ENCODE data around the gene DIPK1C.

The DIPK1C gene

DNA sequence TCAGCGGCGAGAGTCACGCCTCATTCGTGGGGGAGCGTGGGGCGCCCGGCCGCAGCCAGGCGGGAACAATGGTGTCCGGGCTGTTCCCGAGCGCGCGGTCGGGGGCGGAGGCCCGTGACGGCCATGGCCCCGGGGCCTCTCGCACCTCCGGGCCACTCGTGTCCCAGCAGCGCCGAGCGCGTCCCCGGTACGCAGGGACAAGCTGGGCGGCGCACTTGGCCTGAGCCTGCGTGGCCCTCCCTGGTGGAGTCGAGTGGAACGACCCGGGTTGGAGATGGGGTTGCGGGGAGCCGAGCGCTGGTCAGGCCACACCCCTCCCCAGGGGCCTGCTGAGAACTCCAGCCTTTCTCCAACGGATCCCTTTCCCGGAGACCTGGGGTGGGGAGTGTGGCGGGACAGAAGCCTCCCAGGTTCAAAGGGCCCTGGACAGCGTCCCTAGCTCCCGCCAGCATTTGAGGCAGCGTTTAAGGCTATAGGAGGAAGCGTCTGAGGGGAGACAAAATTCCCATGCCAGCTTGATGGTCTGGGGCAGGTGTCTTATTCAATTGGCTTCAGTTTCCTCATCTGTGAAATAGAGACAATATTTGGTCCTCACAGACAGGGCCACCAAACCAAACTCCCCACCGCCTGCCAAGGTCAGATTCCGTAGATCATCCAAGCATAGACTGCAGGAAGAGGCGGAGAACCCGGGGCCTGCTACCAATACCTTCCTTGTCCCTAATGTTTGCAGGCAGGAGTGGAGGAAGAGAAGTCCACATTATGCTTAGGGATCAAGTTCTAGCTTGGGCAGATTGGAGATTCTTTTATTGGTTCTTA, 39.6 kb upstream of the DIPK1C start:
- H3K9me3 ChIP-seq (ENCODE audit: control insufficient read depth, low read length) = no peaks in the 10 kb centered on the region
- peak overlapping the region; percentile 85 for H3K9ac ChIP-seq (ENCODE audit: low read length)
- no peaks in the 10 kb centered on the region for H3K36me3 ChIP-seq (ENCODE audit: control insufficient read depth, insufficient read depth, low read length)
- no peaks in the 10 kb centered on the region for H3K27me3 ChIP-seq (ENCODE audit: control insufficient read depth, insufficient read depth, low read length)
- peaks cover 33% of the 10 kb centered on the region for H3K4me1 ChIP-seq (ENCODE audit: control insufficient read depth, insufficient read depth, low read length)
- H3K4me3 ChIP-seq (ENCODE audit: low read length) = peak overlapping the region; percentile 57

GRCh38 chr18:74495581-74496507, 38.7 kb upstream of the DIPK1C start, which contains the start of gene CNDP2:
TSS of gene CNDP2 (plus strand) at chr18:74496363. CDS start at chr18:74499974, 3,611 bp downstream.
- Histone ChIP-seq H3K27me3 (ENCODE audit: control insufficient read depth, insufficient read depth, low read length) (no peaks in the 10 kb centered on the region), H3K4me3 (ENCODE audit: low read length) (peak within 1 kb of the TSS; percentile 57), H3K9ac (ENCODE audit: low read length) (peak within 1 kb of the TSS; percentile 85), H3K9me3 (ENCODE audit: control insufficient read depth, low read length) (no peaks in the 10 kb centered on the region), H3K36me3 (ENCODE audit: control insufficient read depth, insufficient read depth, low read length) (no peaks in the 10 kb centered on the region), H3K4me1 (ENCODE audit: control insufficient read depth, insufficient read depth, low read length) (peaks cover 25% of the 10 kb centered on the region)

GRCh38 chr18:74494514-74494913, 37.4 kb upstream of the DIPK1C start:
- H3K4me1 ChIP-seq (ENCODE audit: control insufficient read depth, insufficient read depth, low read length) = peaks cover 25% of the 10 kb centered on the region
- H3K36me3 ChIP-seq (ENCODE audit: control insufficient read depth, insufficient read depth, low read length) = no peaks in the 10 kb centered on the region
- H3K4me3 ChIP-seq (ENCODE audit: low read length) = no peak overlapping the region
- H3K9ac ChIP-seq (ENCODE audit: low read length) = no peak overlapping the region
- H3K9me3 ChIP-seq (ENCODE audit: control insufficient read depth, low read length) = no peaks in the 10 kb centered on the region
- no peaks in the 10 kb centered on the region for H3K27me3 ChIP-seq (ENCODE audit: control insufficient read depth, insufficient read depth, low read length)

- no peak overlapping the region for H3K9ac ChIP-seq (ENCODE audit: low read length)
- no peaks in the 10 kb centered on the region for H3K27me3 ChIP-seq (ENCODE audit: control insufficient read depth, insufficient read depth, low read length)
- peaks cover 18% of the 10 kb centered on the region for H3K4me1 ChIP-seq (ENCODE audit: control insufficient read depth, insufficient read depth, low read length)
These were observed 36.6 kb upstream of the DIPK1C start for GRCh38 chr18:74493689-74494088.

GRCh38 chr18:74492259-74492658, 35.2 kb upstream of the DIPK1C start:
- Histone ChIP-seq H3K9ac (ENCODE audit: low read length) (no peak overlapping the region), H3K36me3 (ENCODE audit: control insufficient read depth, insufficient read depth, low read length) (no peaks in the 10 kb centered on the region), H3K4me3 (ENCODE audit: low read length) (no peak overlapping the region), H3K9me3 (ENCODE audit: control insufficient read depth, low read length) (no peaks in the 10 kb centered on the region), H3K4me1 (ENCODE audit: control insufficient read depth, insufficient read depth, low read length) (peaks cover 4% of the 10 kb centered on the region), H3K27me3 (ENCODE audit: control insufficient read depth, insufficient read depth, low read length) (no peaks in the 10 kb centered on the region)

More at GRCh38 chr18:74493689-74494088, 36.6 kb upstream of the DIPK1C start:
- H3K4me3 ChIP-seq (ENCODE audit: low read length) = no peak overlapping the region
- H3K36me3 ChIP-seq (ENCODE audit: control insufficient read depth, insufficient read depth, low read length) = no peaks in the 10 kb centered on the region
- H3K9me3 ChIP-seq (ENCODE audit: control insufficient read depth, low read length) = no peaks in the 10 kb centered on the region

GRCh38 chr18:74489676-74490075, 32.6 kb upstream of the DIPK1C start:
- Histone ChIP-seq H3K9ac (ENCODE audit: low read length) (no peak overlapping the region), H3K36me3 (ENCODE audit: control insufficient read depth, insufficient read depth, low read length) (no peaks in the 10 kb centered on the region), H3K9me3 (ENCODE audit: control insufficient read depth, low read length) (no peaks in the 10 kb centered on the region), H3K27me3 (ENCODE audit: control insufficient read depth, insufficient read depth, low read length) (no peaks in the 10 kb centered on the region), H3K4me1 (ENCODE audit: control insufficient read depth, insufficient read depth, low read length) (no peaks in the 10 kb centered on the region), H3K4me3 (ENCODE audit: low read length) (no peak overlapping the region)

- Histone ChIP-seq H3K4me1 (ENCODE audit: control insufficient read depth, insufficient read depth, low read length) (no peaks in the 10 kb centered on the region), H3K27me3 (ENCODE audit: control insufficient read depth, insufficient read depth, low read length) (no peaks in the 10 kb centered on the region), H3K9ac (ENCODE audit: low read length) (no peak overlapping the region), H3K9me3 (ENCODE audit: control insufficient read depth, low read length) (no peaks in the 10 kb centered on the region), H3K4me3 (ENCODE audit: low read length) (no peak overlapping the region), H3K36me3 (ENCODE audit: control insufficient read depth, insufficient read depth, low read length) (no peaks in the 10 kb centered on the region)
These were observed 31.8 kb upstream of the DIPK1C start for GRCh38 chr18:74488864-74489263.

DNA sequence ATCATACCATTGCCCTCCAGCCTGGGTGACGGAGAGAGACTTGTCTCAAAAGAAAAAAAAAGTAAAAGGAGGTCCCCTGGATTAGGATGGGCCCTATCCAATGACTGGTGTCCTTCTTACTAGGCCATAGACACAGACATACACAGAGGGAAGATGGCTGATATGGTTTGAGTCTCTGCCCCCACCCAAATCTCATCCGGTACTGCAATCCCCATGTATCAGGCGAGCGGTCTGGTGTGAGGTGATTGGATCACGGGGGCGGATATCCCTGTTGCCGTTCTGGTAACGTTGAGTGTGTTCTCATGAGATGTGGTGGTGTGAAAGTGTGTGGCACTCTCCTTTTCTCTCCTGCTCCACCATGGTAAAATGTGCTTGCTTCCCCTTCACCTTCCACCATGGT, 31.2 kb upstream of the DIPK1C start:
- H3K4me3 ChIP-seq (ENCODE audit: low read length) = no peak overlapping the region
- no peaks in the 10 kb centered on the region for H3K36me3 ChIP-seq (ENCODE audit: control insufficient read depth, insufficient read depth, low read length)
- H3K9me3 ChIP-seq (ENCODE audit: control insufficient read depth, low read length) = no peaks in the 10 kb centered on the region
- no peaks in the 10 kb centered on the region for H3K4me1 ChIP-seq (ENCODE audit: control insufficient read depth, insufficient read depth, low read length)
- H3K27me3 ChIP-seq (ENCODE audit: control insufficient read depth, insufficient read depth, low read length) = no peaks in the 10 kb centered on the region
- H3K9ac ChIP-seq (ENCODE audit: low read length) = no peak overlapping the region

DNA sequence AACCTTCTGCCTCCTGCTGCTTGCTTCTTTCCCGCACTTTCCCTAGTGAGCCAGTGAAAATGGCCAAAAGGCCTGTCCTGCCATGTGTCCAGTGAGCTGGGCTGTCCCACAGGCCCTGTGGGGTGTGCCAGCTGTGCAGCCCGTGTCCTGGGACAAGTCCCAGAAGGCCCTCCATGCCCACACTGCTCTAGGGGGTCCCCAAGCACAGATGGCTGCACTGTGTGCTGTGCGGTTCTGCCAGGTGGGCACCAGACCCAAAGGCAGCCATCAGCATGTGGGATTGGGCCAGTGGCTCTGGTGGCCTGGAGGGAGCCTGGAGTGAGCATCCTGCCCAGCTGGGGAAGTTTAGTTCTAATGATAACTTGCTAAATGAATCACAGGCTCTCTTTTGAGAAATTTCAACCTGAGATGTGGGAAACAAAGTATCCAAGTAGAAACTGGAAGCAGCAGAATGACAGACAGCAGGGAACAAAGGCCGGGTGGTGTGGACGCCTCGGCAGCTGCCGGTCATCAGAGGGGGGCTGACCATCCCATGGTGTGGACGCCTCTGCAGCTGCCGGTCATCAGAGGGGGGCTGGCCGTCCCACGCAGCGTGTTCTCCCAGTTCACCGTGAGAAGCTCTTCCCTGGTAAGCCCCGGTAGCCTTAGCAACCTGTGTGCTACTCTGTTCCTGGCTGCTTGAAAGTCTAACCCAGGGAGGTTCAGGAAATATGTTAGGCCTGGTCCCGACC, 29.2 kb upstream of the DIPK1C start:
- no peaks in the 10 kb centered on the region for H3K36me3 ChIP-seq (ENCODE audit: control insufficient read depth, insufficient read depth, low read length)
- no peaks in the 10 kb centered on the region for H3K4me1 ChIP-seq (ENCODE audit: control insufficient read depth, insufficient read depth, low read length)
- no peak overlapping the region for H3K9ac ChIP-seq (ENCODE audit: low read length)
- H3K4me3 ChIP-seq (ENCODE audit: low read length) = no peak overlapping the region
- H3K27me3 ChIP-seq (ENCODE audit: control insufficient read depth, insufficient read depth, low read length) = no peaks in the 10 kb centered on the region
- no peaks in the 10 kb centered on the region for H3K9me3 ChIP-seq (ENCODE audit: control insufficient read depth, low read length)

DNA sequence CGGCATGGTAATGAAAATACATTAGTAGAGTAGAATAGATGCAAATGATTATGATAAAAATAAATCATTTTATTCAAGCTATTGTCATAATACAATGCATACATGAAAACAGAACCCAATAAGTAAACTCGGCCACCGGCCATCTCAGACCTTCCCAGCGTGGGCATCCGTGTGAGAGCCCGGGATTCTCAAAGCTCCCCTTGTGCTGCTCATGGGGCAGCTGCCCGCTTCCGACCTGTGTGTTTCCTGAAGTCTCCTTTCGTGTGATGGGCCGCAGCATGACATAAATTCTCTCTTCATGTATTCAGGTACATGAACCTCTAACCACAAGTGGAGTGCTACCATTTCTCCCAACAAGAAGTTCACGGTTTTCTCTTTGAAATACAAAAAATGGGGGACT, 25.6 kb upstream of the DIPK1C start:
- no peaks in the 10 kb centered on the region for H3K27me3 ChIP-seq (ENCODE audit: control insufficient read depth, insufficient read depth, low read length)
- no peaks in the 10 kb centered on the region for H3K9me3 ChIP-seq (ENCODE audit: control insufficient read depth, low read length)
- peaks cover 26% of the 10 kb centered on the region for H3K4me1 ChIP-seq (ENCODE audit: control insufficient read depth, insufficient read depth, low read length)
- H3K36me3 ChIP-seq (ENCODE audit: control insufficient read depth, insufficient read depth, low read length) = no peaks in the 10 kb centered on the region
- H3K4me3 ChIP-seq (ENCODE audit: low read length) = no peak overlapping the region
- no peak overlapping the region for H3K9ac ChIP-seq (ENCODE audit: low read length)

- Histone ChIP-seq H3K36me3 (ENCODE audit: control insufficient read depth, insufficient read depth, low read length) (no peaks in the 10 kb centered on the region), H3K4me3 (ENCODE audit: low read length) (peak overlapping the region; percentile 20), H3K4me1 (ENCODE audit: control insufficient read depth, insufficient read depth, low read length) (peaks cover 26% of the 10 kb centered on the region), H3K27me3 (ENCODE audit: control insufficient read depth, insufficient read depth, low read length) (no peaks in the 10 kb centered on the region), H3K9me3 (ENCODE audit: control insufficient read depth, low read length) (no peaks in the 10 kb centered on the region), H3K9ac (ENCODE audit: low read length) (peak overlapping the region; percentile 26)
These were observed 23.1 kb upstream of the DIPK1C start for GRCh38 chr18:74480149-74480651.

Data from mucosa of stomach (tissue), 1 donor.